ENCODE measurements around the gene DESI2.

DESI2 gene

GRCh38 chr1:244713332-244713731, 60.4 kb downstream of the DESI2 start:
- TF ChIP-seq OSR1 (CRISPR knock-in tag; IDR thresholded peaks at IDR 0.05) (no peak), TSHZ2 (CRISPR knock-in tag; IDR thresholded peaks at IDR 0.05) (no peak), ZNF565 (CRISPR knock-in tag; conservative IDR thresholded peaks at IDR 0.05; ENCODE audit: low read depth) (no peak)
- no peak for ATAC-seq

- ATAC-seq: no peak
- TF ChIP-seq ZNF565 (CRISPR knock-in tag; conservative IDR thresholded peaks at IDR 0.05; ENCODE audit: low read depth) (no peak), ISL1 (CRISPR knock-in tag; IDR thresholded peaks at IDR 0.05) (no peak), ZC3H10 (CRISPR knock-in tag; IDR thresholded peaks at IDR 0.05) (no peak), TCF4 (CRISPR knock-in tag; IDR thresholded peaks at IDR 0.05; ENCODE audit: borderline replicate concordance) (no peak), BACH2 (CRISPR knock-in tag; IDR thresholded peaks at IDR 0.05; ENCODE audit: borderline replicate concordance) (no peak), CREB5 (CRISPR knock-in tag; IDR thresholded peaks at IDR 0.05; ENCODE audit: low read depth) (no peak), ESRRG (CRISPR knock-in tag; IDR thresholded peaks at IDR 0.05) (no peak), ZNF8 (CRISPR knock-in tag; IDR thresholded peaks at IDR 0.05) (no peak), CSRNP3 (CRISPR knock-in tag; IDR thresholded peaks at IDR 0.05) (no peak), POU6F1 (CRISPR knock-in tag; IDR thresholded peaks at IDR 0.05; ENCODE audit: borderline replicate concordance, low read depth) (no peak), CSDC2 (CRISPR knock-in tag; IDR thresholded peaks at IDR 0.05) (no peak), SNAI2 (CRISPR knock-in tag; IDR thresholded peaks at IDR 0.05) (no peak), ARNTL (CRISPR knock-in tag; IDR thresholded peaks at IDR 0.05; ENCODE audit: borderline replicate concordance, low read depth) (no peak)
These were observed 75.0 kb downstream of the DESI2 start for GRCh38 chr1:244727871-244728474.

- peak; percentile 52 for ATAC-seq
- TF ChIP-seq SNAI2 (CRISPR knock-in tag; IDR thresholded peaks at IDR 0.05): no peak
These were observed 77.4 kb downstream of the DESI2 start for GRCh38 chr1:244730153-244730933.

- ATAC-seq: no peak
- no peak for TF ChIP-seq TSHZ2 (CRISPR knock-in tag; IDR thresholded peaks at IDR 0.05)
- TF ChIP-seq GLIS3 (CRISPR knock-in tag; IDR thresholded peaks at IDR 0.05): no peak
- no peak for TF ChIP-seq PPARA (CRISPR knock-in tag; IDR thresholded peaks at IDR 0.05; ENCODE audit: borderline replicate concordance)
- no peak for TF ChIP-seq ARNTL (CRISPR knock-in tag; IDR thresholded peaks at IDR 0.05; ENCODE audit: borderline replicate concordance, low read depth)
- no peak for TF ChIP-seq CREB5 (CRISPR knock-in tag; IDR thresholded peaks at IDR 0.05; ENCODE audit: low read depth)
- no peak for TF ChIP-seq ZFP3 (CRISPR knock-in tag; IDR thresholded peaks at IDR 0.05)
- no peak for TF ChIP-seq ZNF8 (CRISPR knock-in tag; IDR thresholded peaks at IDR 0.05)
These were observed 78.1 kb downstream of the DESI2 start for GRCh38 chr1:244730934-244731434.

Measured in SK-N-SH treated with all-trans-retinoic acid at 6 μM for 48 hours (cell line).